NCI-H2107 treated with DMSO at 0.1 percent for 48 hours (cell line): Measurements from ENCODE around the gene HIGD1C.

Experiments used
- DNase-seq: peaks from one replicate; lab custom pipeline; 2025; ENCODE audit not compliant: unreplicated experiment; lab: John Stamatoyannopoulos, UW

Gene HIGD1C

DNA sequence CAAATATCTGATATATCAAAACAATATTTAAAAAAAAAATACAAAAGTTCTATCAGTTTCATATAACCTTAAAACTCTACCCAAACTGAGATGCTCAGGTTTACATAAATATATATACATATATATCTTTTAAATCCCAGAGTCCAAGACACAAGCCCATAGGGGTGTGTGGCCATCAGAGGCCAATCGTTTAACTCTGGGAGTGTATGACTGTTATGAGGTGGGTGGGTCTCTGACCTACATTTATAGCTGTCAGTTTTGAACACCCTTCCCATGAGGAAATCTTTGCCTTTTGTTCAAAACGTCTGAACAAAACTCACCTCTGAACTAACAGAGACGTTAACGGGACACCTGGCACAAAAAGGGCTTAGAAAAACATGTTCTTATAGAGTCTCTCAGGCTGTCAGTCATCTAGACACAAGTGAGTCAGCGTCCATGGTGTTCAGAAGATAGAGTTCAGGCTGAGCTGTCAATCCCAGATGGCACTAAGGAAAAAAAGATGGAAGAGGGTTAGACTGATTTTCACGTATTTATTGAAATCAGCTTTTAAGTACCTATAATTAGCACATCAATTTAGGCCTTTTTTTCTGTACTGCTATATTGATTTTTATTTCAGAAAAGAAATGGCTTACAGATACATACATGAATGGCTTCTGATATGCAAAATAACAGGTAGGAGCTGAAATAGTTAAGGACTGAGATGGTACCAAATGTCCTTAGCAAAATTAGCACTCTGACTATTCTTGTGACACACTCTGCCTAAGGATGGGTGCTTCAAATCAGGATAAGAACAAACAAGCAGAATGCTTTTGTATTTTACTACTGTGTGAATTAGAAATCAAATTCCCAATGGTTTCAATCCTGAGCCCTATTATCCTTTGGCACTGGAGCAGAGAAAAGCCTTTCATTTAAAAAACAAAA is 29.2 kb downstream of the HIGD1C start:
- peak; percentile 68 for DNase-seq

DNA sequence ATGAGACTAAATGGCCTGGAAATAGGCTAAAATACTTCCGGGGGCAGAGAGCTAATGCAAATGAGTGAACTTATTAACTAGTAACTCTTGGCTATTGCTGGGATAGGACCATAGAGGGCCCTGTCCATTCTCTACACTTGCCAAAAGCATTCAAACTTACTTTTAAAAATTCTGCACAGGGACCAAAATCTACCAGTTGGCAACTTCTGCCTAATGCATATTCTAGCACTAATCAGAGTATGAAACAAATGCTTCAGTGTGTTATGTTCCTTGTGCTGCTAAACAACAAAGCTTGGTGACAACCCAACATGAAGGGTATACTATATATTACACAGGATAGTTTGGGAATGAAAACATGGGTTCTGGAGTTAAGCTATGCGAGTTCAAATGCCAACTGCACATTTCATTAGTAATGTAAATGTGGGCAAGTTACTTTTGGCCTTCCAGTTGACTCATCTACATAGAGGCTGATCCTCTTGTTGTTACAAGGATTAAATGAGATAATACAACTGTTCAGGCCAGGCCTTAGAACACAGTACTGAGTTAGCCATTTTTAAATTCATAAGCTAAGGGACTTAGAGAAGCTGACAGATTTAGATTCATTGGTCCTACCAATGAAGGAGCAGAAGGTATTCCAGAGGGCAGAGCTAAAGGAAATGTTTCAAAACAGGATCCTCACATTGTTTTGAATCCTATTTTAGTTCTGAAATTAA is 32.4 kb downstream of the HIGD1C start:
- no peak for DNase-seq

GRCh38 chr12:50985322-50985721 is 33.0 kb downstream of the HIGD1C start:
- DNase-seq: no peak

GRCh38 chr12:50986966-50987737 is 34.8 kb downstream of the HIGD1C start:
- DNase-seq: peak; percentile 41

DNA sequence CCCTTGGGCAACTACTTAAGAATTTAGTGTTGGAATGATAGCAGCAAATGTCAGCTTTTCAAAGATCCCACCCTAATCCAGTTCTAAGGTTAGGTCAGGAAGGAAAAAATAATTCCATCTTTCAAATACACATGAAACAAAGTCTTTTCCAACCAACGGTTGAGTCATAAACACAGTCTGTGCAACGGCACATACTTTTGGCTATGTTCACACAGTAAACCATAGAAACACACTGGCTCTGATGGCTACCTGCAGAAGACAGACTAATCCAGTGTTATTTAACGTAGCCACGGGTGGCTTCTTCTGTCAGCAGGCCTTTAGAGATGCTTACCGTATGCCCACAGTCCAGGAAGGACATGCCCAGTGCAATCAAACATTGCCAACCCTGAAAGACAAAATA is 35.7 kb downstream of the HIGD1C start:
- DNase-seq: no peak

- no peak for DNase-seq
These were observed 36.5 kb downstream of the HIGD1C start for GRCh38 chr12:50988871-50989270.

- DNase-seq: no peak
These were observed 37.9 kb downstream of the HIGD1C start for GRCh38 chr12:50990147-50990727.

DNA sequence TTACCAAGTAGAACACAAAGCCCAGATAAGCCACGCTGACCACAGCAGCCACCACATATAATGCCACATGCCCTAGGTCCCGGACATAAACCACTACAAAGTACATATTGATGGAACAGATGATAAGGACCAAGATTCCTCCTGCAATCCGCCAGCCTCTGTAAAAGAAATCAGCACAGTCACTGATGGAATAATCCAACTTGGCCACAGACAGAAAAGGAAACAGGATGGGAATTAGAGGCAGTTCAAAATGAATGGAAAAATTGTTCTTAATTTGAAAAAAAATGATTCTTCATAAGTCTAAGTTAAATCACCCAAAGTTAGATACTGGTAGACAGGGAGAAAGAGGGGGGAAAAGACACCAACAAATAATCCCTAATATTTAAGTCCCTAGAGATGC is 38.4 kb downstream of the HIGD1C start:
- no peak for DNase-seq

DNA sequence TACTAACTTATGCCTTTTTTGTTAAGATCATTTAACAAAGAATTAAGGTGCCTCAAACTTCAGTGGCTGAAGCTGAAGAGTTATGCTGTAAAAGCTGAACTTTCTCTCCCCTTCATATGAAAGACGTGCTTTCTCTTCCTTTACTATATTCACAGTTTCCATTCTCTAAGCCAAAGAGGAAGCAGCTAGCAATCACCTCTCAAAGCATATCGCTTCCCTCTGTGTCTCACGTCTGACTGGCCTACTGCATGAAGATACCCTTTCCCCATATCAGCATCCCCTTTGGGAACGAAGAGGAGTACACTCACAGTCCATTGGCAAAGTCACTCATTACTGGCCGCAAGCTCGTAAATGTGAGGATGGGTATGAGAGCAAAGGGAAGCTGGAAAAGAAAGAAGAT is 38.9 kb downstream of the HIGD1C start:
- no peak for DNase-seq

- DNase-seq: no peak
These were observed 40.5 kb downstream of the HIGD1C start for GRCh38 chr12:50992819-50993218.

DNA sequence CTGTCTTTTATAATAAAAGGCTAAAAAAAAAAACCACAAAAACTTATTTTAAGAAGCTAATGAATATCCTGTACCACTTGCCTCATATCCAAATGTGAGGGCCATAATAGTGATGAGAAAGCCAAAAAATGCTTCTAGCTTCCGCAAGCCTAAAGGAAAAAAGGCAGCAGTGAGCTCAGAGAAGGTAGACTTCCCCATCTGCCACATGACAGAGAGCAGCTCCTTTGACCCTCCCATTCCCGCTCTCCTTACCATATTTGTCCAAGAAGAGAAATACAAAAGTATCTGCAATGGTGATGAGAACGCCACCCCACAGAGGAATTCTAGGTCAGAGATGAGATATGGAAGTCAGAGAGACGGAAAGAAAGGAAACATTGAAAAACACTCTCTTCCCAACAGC is 46.7 kb downstream of the HIGD1C start:
- DNase-seq: no peak

DNA sequence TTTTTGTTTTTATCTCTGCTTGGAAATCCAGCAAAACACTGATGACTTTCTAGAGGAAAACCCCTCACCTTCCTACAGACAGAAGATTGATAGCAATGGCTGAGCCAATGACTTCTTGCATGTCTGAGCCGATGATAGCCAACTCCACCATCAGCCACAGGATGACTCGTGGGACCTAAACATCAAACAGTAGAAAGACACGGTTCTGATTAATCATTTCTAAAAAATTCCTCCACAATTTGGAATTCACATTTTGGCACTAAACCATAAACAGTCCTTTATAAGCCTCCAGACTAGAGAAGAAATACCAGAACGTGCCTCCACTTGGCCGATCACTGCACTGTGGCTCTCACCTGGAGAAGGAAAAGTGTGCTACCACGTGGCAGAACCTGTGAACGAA is 47.9 kb downstream of the HIGD1C start:
- no peak for DNase-seq

DNA sequence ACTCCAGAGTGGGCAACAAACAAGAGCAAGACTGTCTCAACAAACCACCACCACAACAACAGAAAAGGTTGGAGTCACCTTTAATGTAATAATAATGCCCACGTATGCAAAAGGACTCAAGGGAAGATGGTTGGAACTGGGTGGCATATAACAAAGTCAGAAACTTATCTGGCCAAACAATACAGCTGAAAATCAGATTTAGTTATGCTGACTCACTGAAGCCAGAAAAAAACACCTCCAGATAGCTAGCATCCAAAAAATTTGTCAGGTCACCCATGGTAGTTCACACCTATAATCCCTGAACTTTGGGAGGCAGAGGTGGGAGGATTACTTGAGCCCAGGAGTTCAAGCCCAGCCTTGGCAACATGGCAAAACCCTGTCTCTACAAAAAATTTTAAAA is 49.5 kb downstream of the HIGD1C start:
- no peak for DNase-seq

GRCh38 chr12:51004504-51004903 is 52.2 kb downstream of the HIGD1C start:
- no peak for DNase-seq

DNA sequence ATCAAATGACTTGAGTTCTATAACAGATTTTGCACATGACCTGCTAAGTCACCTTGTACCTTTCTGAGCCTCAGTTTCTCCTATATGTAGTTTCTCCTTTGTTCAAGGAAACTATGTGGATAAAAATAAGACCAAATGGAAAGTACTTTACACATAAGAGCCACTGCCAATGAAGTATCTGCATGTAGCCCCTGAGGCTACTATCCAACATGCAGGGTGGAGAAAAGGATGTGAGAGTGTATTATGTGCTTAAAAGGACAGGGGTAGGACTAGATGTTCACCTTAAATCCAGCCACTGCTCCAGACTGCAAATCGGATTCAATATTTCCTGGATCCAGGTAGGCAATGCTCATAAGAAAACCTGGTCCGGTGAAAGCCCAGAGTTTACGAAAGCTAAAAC is 52.7 kb downstream of the HIGD1C start:
- DNase-seq: no peak

DNA sequence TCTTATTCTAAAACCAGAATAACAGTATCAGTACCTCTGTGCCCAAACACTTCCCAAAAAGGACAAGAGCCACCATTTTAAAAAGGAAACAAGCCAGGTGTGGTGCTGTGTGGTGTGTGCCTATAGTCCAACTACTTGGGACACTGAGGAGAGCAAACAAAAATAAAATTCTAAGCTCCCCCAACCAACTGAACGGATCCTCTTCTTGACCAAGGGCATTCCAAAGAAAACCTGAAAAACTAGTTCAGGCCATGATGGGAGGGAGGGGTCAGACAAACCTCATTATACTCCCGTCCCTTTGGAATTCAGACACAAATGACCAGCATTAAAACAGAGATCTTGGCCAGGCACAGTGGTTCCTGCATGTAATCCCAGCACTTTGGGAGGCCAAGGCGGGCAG is 53.3 kb downstream of the HIGD1C start:
- DNase-seq: no peak

DNA sequence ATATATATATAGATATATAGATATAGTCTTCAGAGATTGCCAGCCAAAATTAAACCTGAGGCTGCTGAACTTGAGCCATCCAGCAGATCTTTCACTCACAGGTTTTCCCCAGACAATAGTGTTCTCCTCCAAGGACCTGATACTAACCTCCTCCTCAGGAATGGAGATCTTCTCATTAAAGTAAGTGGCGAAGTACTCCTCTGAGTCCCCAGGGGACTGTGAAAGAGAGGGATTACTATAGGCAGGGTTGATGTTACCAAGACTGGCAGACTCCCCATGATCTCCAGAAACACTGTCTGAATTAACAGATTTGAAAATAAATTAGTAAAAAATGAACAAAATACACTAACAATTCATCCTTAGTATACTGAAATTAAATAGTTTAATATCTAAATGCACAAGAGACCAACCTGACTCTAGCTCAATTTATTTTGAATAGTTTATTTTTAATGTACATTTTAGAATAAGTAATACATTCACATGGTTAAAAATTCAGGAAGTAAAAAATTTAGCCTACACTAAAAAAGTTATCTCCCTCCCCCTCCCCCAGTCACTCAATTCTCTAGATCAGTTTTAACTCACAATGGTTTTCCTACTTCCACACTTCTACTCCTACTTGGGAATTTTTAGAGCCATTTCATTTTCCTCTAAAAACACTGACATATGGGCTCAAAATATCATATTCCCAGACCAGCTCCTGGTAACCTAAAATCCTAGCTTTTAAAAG is 56.1 kb downstream of the HIGD1C start:
- no peak for DNase-seq

- DNase-seq: no peak
These were observed 56.7 kb downstream of the HIGD1C start for GRCh38 chr12:51009056-51009440.

DNA sequence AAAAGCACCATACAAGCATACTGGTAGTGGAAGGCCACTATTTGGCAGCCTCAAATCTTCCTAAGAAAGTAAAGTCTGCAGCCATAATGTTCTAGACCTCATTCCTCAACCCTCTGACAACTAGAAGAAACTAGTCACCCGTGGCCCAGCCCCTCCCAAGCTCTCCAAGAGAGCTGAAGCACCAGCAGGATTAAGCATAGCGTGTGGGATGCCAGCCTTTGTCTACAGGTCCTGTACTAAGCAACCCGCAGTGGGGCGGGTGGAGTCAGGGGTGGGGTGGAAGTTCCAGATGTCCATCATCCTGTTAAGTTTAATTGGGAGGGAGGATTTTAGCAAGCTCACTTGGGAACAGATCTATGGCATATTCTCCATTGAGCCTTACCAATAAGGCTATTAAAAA is 59.6 kb downstream of the HIGD1C start:
- no peak for DNase-seq

DNA sequence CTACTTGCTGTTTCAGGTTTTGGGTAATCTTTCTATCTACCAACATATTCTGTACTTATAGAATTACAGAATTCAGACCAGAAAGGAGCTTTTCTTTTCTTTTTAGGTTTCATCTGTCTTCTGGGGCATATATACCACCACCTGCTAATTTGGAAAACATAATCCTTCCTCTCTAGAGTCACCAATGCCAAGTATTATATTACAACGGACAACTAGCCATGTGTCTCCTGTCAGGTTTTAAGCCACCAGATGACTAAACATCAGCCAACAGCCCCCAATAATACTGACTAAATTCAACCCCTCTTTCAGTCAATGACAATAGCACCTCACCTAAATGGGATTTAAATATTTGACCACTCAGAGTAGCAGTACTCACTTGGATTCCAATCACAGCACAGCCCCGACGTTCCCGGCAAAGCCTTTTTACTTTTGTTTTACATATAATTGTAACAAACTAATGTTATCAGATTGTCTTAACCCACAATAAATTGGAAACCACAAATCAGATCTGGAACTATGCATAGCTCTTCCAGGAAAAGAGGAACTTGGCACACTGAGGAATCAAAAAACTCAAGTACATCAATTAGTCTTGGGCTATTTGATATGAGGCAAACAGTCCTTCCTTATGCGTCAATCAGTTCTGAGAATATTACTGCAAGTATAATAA is 60.4 kb downstream of the HIGD1C start:
- DNase-seq: no peak
